Measurements from ENCODE around the gene PSMB2.

Gene PSMB2

GRCh38 chr1:35574125-35574654 is 67.1 kb downstream of the PSMB2 start:
- Histone ChIP-seq H3K4me3 (ENCODE audit: low read depth, low read length) (no peak overlapping the region), H3K4me1 (no peaks in the 10 kb centered on the region), H3K27me3 (ENCODE audit: control insufficient read depth, insufficient read depth, low read length) (peaks cover 3% of the 10 kb centered on the region)

GRCh38 chr1:35573198-35574124 is 67.9 kb downstream of the PSMB2 start, which contains the start of gene TFAP2E:
Gene TFAP2E, plus strand, starts transcription at chr1:35573314. Its CDS starts 264 bp downstream, at chr1:35573578.
- H3K9me3 ChIP-seq (ENCODE audit: control insufficient read depth, low read length) = no peaks in the 10 kb centered on the region
- no peak within 1 kb of the TSS for H3K27ac ChIP-seq
- no peak for TF ChIP-seq CTCF (IDR thresholded peaks at IDR 0.05)
- peak within 1 kb of the TSS; percentile 47 for H3K4me2 ChIP-seq (ENCODE audit: low read length)
- no peaks in the 10 kb centered on the region for H3K36me3 ChIP-seq (ENCODE audit: control insufficient read depth, insufficient read depth, low read length)
- no peaks in the 10 kb centered on the region for H3K4me1 ChIP-seq
- peak within 1 kb of the TSS; percentile 25 for H3K4me3 ChIP-seq (ENCODE audit: low read depth, low read length)
- peak within 1 kb of the TSS; percentile 58 for H2AFZ ChIP-seq
- no peaks in the 10 kb centered on the region for H3K79me2 ChIP-seq
- H3K27me3 ChIP-seq (ENCODE audit: control insufficient read depth, insufficient read depth, low read length) = peaks cover 3% of the 10 kb centered on the region
- H3K9ac ChIP-seq = no peak within 1 kb of the TSS

More at GRCh38 chr1:35574125-35574654, 67.1 kb downstream of the PSMB2 start:
- no peak overlapping the region for H2AFZ ChIP-seq
- H3K27ac ChIP-seq = no peak overlapping the region
- H3K4me2 ChIP-seq (ENCODE audit: low read length) = no peak overlapping the region
- H3K36me3 ChIP-seq (ENCODE audit: control insufficient read depth, insufficient read depth, low read length) = no peaks in the 10 kb centered on the region
- H3K79me2 ChIP-seq = no peaks in the 10 kb centered on the region
- no peak overlapping the region for H3K9ac ChIP-seq
- no peaks in the 10 kb centered on the region for H3K9me3 ChIP-seq (ENCODE audit: control insufficient read depth, low read length)
- no peak for TF ChIP-seq CTCF (IDR thresholded peaks at IDR 0.05)

GRCh38 chr1:35572296-35572695 is 69.0 kb downstream of the PSMB2 start:
- Histone ChIP-seq H2AFZ (no peak overlapping the region), H3K4me3 (ENCODE audit: low read depth, low read length) (no peak overlapping the region), H3K36me3 (ENCODE audit: control insufficient read depth, insufficient read depth, low read length) (no peaks in the 10 kb centered on the region), H3K27ac (no peak overlapping the region), H3K4me2 (ENCODE audit: low read length) (no peak overlapping the region), H3K4me1 (no peaks in the 10 kb centered on the region), H3K79me2 (no peaks in the 10 kb centered on the region), H3K9ac (no peak overlapping the region), H3K27me3 (ENCODE audit: control insufficient read depth, insufficient read depth, low read length) (peaks cover 2% of the 10 kb centered on the region), H3K9me3 (ENCODE audit: control insufficient read depth, low read length) (no peaks in the 10 kb centered on the region)
- no peak for TF ChIP-seq CTCF (IDR thresholded peaks at IDR 0.05)

- TF ChIP-seq CTCF (IDR thresholded peaks at IDR 0.05) = no peak
- H3K9me3 ChIP-seq (ENCODE audit: control insufficient read depth, low read length) = no peaks in the 10 kb centered on the region
- no peaks in the 10 kb centered on the region for H3K36me3 ChIP-seq (ENCODE audit: control insufficient read depth, insufficient read depth, low read length)
- no peak overlapping the region for H3K4me3 ChIP-seq (ENCODE audit: low read depth, low read length)
- no peak overlapping the region for H2AFZ ChIP-seq
- no peak overlapping the region for H3K4me2 ChIP-seq (ENCODE audit: low read length)
- H3K27me3 ChIP-seq (ENCODE audit: control insufficient read depth, insufficient read depth, low read length) = no peaks in the 10 kb centered on the region
- no peaks in the 10 kb centered on the region for H3K79me2 ChIP-seq
- H3K9ac ChIP-seq = no peak overlapping the region
- H3K27ac ChIP-seq = no peak overlapping the region
- no peaks in the 10 kb centered on the region for H3K4me1 ChIP-seq
Measured at GRCh38 chr1:35571263-35571662, 70.1 kb downstream of the PSMB2 start.
